Suprapubic skin (tissue), 4 donors: ENCODE results near the gene IGSF22.

Source experiments
- EP300 ChIP-seq: sonication (generic); formaldehyde crosslinking; IDR thresholded peaks from one replicate; pipeline ENCODE4 v1.6.1; 2017; ENCODE audit warnings: antibody characterized with exemption
- POLR2A ChIP-seq, 2 donors: fragments of 450-650 bp; IDR thresholded peaks; one replicate each; pipeline ENCODE4 v1.6.1; 2017; ENCODE audit warnings: antibody characterized with exemption in 2 of 2, mild to moderate bottlenecking in 2 of 2, moderate library complexity in 2 of 2
- POLR2AphosphoS5 ChIP-seq, 3 donors: sonication (generic); formaldehyde crosslinking; IDR thresholded peaks; one replicate each; pipeline ENCODE4 v1.6.1; 2017; ENCODE audit warnings: antibody characterized with exemption in 3 of 3
- TF ChIP-seq, protein P1 (sequence below), 2 donors: fragments of 200-600 bp in 1 of 2; fragments of 450-650 bp in 1 of 2; sonication (generic) in 1 of 2; IDR thresholded peaks; one replicate each; pipeline ENCODE4 v1.5.1; 2016 to 2019; ENCODE audit warnings: antibody characterized with exemption in 2 of 2, mild to moderate bottlenecking in 1 of 2, moderate library complexity in 1 of 2

DNA sequence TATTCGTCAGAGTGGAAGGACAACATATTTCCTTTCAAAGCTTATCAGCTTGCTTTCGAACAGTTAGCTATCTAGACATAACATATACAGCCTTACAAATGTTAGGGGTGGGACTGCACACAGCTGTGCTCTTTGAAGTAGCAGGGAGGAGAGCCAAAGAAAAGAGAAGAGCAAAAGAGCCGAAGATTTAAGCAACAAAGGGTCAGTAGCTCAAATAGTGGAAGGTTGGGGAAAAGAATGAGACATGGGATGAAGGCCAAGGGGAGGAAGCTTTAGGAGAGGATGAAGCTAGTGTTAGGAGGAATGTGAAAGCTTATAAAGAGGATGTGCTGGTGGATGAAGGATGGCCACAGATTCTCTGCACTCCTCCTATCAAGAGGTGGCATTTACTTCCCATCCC is 31.8 kb upstream of the IGSF22 start:
- TF ChIP-seq, protein P1, sequence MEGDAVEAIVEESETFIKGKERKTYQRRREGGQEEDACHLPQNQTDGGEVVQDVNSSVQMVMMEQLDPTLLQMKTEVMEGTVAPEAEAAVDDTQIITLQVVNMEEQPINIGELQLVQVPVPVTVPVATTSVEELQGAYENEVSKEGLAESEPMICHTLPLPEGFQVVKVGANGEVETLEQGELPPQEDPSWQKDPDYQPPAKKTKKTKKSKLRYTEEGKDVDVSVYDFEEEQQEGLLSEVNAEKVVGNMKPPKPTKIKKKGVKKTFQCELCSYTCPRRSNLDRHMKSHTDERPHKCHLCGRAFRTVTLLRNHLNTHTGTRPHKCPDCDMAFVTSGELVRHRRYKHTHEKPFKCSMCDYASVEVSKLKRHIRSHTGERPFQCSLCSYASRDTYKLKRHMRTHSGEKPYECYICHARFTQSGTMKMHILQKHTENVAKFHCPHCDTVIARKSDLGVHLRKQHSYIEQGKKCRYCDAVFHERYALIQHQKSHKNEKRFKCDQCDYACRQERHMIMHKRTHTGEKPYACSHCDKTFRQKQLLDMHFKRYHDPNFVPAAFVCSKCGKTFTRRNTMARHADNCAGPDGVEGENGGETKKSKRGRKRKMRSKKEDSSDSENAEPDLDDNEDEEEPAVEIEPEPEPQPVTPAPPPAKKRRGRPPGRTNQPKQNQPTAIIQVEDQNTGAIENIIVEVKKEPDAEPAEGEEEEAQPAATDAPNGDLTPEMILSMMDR (IDR thresholded peaks at IDR 0.05), result no peak
- TF ChIP-seq POLR2A (IDR thresholded peaks at IDR 0.05) (no peak), POLR2AphosphoS5 (IDR thresholded peaks at IDR 0.05) (no peak), EP300 (no peak)
